Putamen (tissue), 1 donor: ENCODE results near the gene ERCC4.

ENCODE experiments used
- DNase-seq: peaks from one replicate; pipeline ENCODE4 v3.0.0-alpha.2; 2016; ENCODE audit warnings: low spot score

ERCC4 gene

GRCh38 chr16:13911306-13911705 is 8.6 kb upstream of the ERCC4 start:
- DNase-seq, result no peak

- DNase-seq, result no peak
These were observed 8.1 kb upstream of the ERCC4 start for GRCh38 chr16:13911871-13912270.

GRCh38 chr16:13912891-13913290 is 7.1 kb upstream of the ERCC4 start:
- no peak for DNase-seq

GRCh38 chr16:13913374-13914292 is 6.3 kb upstream of the ERCC4 start:
- no peak for DNase-seq

- DNase-seq, result no peak
These were observed 4.8 kb upstream of the ERCC4 start for GRCh38 chr16:13915033-13915635.

GRCh38 chr16:13919330-13919682 is 648 bp upstream of the ERCC4 start:
- no peak for DNase-seq

- no peak for DNase-seq
These were observed 510 bp downstream of the ERCC4 start for GRCh38 chr16:13920510-13920818.

- no peak for DNase-seq
These were observed 1.4 kb downstream of the ERCC4 start for GRCh38 chr16:13921328-13921727.

- DNase-seq, result no peak
These were observed 3.8 kb downstream of the ERCC4 start for GRCh38 chr16:13923703-13924298.

- no peak for DNase-seq
These were observed 6.5 kb downstream of the ERCC4 start for GRCh38 chr16:13926464-13926863.

GRCh38 chr16:13926891-13927290 is 6.9 kb downstream of the ERCC4 start:
- DNase-seq, result no peak

GRCh38 chr16:13928646-13929045 is 8.7 kb downstream of the ERCC4 start:
- DNase-seq, result no peak

GRCh38 chr16:13931845-13932244 is 11.9 kb downstream of the ERCC4 start:
- DNase-seq, result no peak

- no peak for DNase-seq
These were observed 15.5 kb downstream of the ERCC4 start for GRCh38 chr16:13935408-13935807.

- no peak for DNase-seq
These were observed 16.2 kb downstream of the ERCC4 start for GRCh38 chr16:13936155-13936554.

GRCh38 chr16:13936596-13937081 is 16.7 kb downstream of the ERCC4 start:
- no peak for DNase-seq

GRCh38 chr16:13937411-13937810 is 17.5 kb downstream of the ERCC4 start:
- DNase-seq, result no peak

- no peak for DNase-seq
These were observed 18.5 kb downstream of the ERCC4 start for GRCh38 chr16:13938480-13938879.

- no peak for DNase-seq
These were observed 19.9 kb downstream of the ERCC4 start for GRCh38 chr16:13939821-13940220.

- no peak for DNase-seq
These were observed 20.5 kb downstream of the ERCC4 start for GRCh38 chr16:13940397-13940933.

- no peak for DNase-seq
These were observed 24.9 kb downstream of the ERCC4 start for GRCh38 chr16:13944816-13945215.

GRCh38 chr16:13945744-13946485 is 26.0 kb downstream of the ERCC4 start:
- no peak for DNase-seq
